Activated gamma-delta T cell treated with anti-CD3 and anti-CD28 coated beads, Interleukin-2, amount 50 U/mL, for 16 hours (primary cell): ENCODE results near the gene BSND.
"Not testable (repeated sequence)": the region's sequence is repeated elsewhere in the genome, so short reads cannot be mapped to it uniquely, and the experiment has no call there.

Experiments used
- DNase-seq: peaks from one replicate; pipeline ENCODE4 v3.0.0-alpha.2; 2020; ENCODE audit warnings: low read depth

The BSND gene

GRCh38 chr1:55021942-55022546, 23.3 kb downstream of the BSND start:
- DNase-seq, result peak; percentile 28

- not testable (repeated sequence) for DNase-seq
These were observed 25.4 kb downstream of the BSND start for GRCh38 chr1:55024163-55024562.

GRCh38 chr1:55026682-55027081, 27.9 kb downstream of the BSND start:
- not testable (repeated sequence) for DNase-seq

- DNase-seq, result not testable (repeated sequence)
These were observed 32.4 kb downstream of the BSND start for GRCh38 chr1:55031098-55031497.

GRCh38 chr1:55033265-55033614, 34.5 kb downstream of the BSND start:
- DNase-seq, result no peak

- DNase-seq, result no peak
These were observed 35.9 kb downstream of the BSND start for GRCh38 chr1:55034476-55035133.

GRCh38 chr1:55035904-55036303, 37.2 kb downstream of the BSND start:
- DNase-seq, result no peak

GRCh38 chr1:55037733-55038551, 39.2 kb downstream of the BSND start:
- DNase-seq, result no peak

- DNase-seq, result no peak
These were observed 39.8 kb downstream of the BSND start for GRCh38 chr1:55038552-55038838.

- DNase-seq, result no peak
These were observed 40.2 kb downstream of the BSND start for GRCh38 chr1:55038974-55039341.

GRCh38 chr1:55039342-55040082, 40.8 kb downstream of the BSND start, which contains the start of gene PCSK9:
PCSK9 (plus strand) TSS chr1:55039548; CDS start chr1:55039838, 290 bp downstream.
- no peak for DNase-seq

- DNase-seq, result no peak
These were observed 41.6 kb downstream of the BSND start for GRCh38 chr1:55040083-55040932.

GRCh38 chr1:55040933-55041494, 42.3 kb downstream of the BSND start:
- no peak for DNase-seq

- no peak for DNase-seq
These were observed 42.9 kb downstream of the BSND start for GRCh38 chr1:55041613-55042012.

GRCh38 chr1:55043011-55043410, 44.3 kb downstream of the BSND start:
- no peak for DNase-seq

- no peak for DNase-seq
These were observed 45.0 kb downstream of the BSND start for GRCh38 chr1:55043726-55044125.

GRCh38 chr1:55044617-55045397, 46.1 kb downstream of the BSND start:
- no peak for DNase-seq

- no peak for DNase-seq
These were observed 46.7 kb downstream of the BSND start for GRCh38 chr1:55045430-55045829.

GRCh38 chr1:55046871-55047270, 48.1 kb downstream of the BSND start:
- no peak for DNase-seq

GRCh38 chr1:55047611-55048010, 48.9 kb downstream of the BSND start:
- no peak for DNase-seq
